ENCODE results near the gene KMT2E. TPM values are rescaled to one million over a fixed set of nuclear protein-coding genes. Genes with fewer than 3 reads are reported as not detected.
A peak's percentile ranks its signal among the peaks of the same experiment; 100 is the strongest.

Gene KMT2E
- total RNA-seq, 1 experiment from 2014 or later, result 68.1 TPM

GRCh38 chr7:105044449-105045070 lies 30.6 kb downstream of the KMT2E start:
- H3F3A ChIP-seq (ENCODE audit: insufficient read depth, low read depth), result peaks cover 3% of the 10 kb centered on the region
- H3K36me3 ChIP-seq (ENCODE audit: low read depth), result peaks cover 29% of the 10 kb centered on the region

GRCh38 chr7:105046414-105046813 lies 32.4 kb downstream of the KMT2E start:
- peaks cover 13% of the 10 kb centered on the region for H3K4me1 ChIP-seq (replicated peaks; ENCODE audit: insufficient read depth)
- DNase-seq, result peak in 1 of 2 experiments; percentile 78
- no TSS peak for BruUV-seq (replicated peaks)
- TF ChIP-seq EZH2 (IDR thresholded peaks at IDR 0.05; ENCODE audit: low read depth) (no peak), CTCF (conservative IDR thresholded peaks at IDR 0.05) (no peak)
- H3K36me3 ChIP-seq (ENCODE audit: low read depth), result peaks cover 29% of the 10 kb centered on the region
- CTCF ChIA-PET, result no interaction called here
- H3K27ac ChIP-seq, result peak overlapping the region; percentile 31
- H3K4me2 ChIP-seq, result peak overlapping the region; percentile 34
- POLR2A ChIA-PET (ENCODE audit: unreplicated experiment), result no interaction called here
- peaks cover 39% of the 10 kb centered on the region for H3K79me2 ChIP-seq (ENCODE audit: low read depth)
- H4K20me1 ChIP-seq (ENCODE audit: insufficient read depth), result peaks cover 24% of the 10 kb centered on the region
- H3F3A ChIP-seq (ENCODE audit: insufficient read depth, low read depth), result peaks cover 3% of the 10 kb centered on the region
- no peak overlapping the region for H3K4me3 ChIP-seq
- intact Hi-C loops (cut with micrococcal nuclease; ENCODE audit: unreplicated experiment), result loop anchor here (1.0 to 5.0 kb wide), 3 partner anchors 34 to 124 kb away; partner anchors contain the start of gene KMT2E
- H2AFZ ChIP-seq, result no peak overlapping the region
- no peaks in the 10 kb centered on the region for H3K9me2 ChIP-seq (ENCODE audit: insufficient read depth)
- no peaks in the 10 kb centered on the region for H3K9me3 ChIP-seq (ENCODE audit: insufficient read depth, low read depth)
- no peaks in the 10 kb centered on the region for H3K27me3 ChIP-seq (ENCODE audit: insufficient read depth, low read depth)

More at GRCh38 chr7:105044449-105045070, 30.6 kb downstream of the KMT2E start:
- POLR2A ChIA-PET (ENCODE audit: unreplicated experiment), result no interaction called here
- Histone ChIP-seq H3K9me3 (ENCODE audit: insufficient read depth, low read depth) (no peaks in the 10 kb centered on the region), H2AFZ (no peak overlapping the region), H3K9me2 (ENCODE audit: insufficient read depth) (no peaks in the 10 kb centered on the region), H3K4me1 (replicated peaks; ENCODE audit: insufficient read depth) (peaks cover 13% of the 10 kb centered on the region), H3K27me3 (ENCODE audit: insufficient read depth, low read depth) (no peaks in the 10 kb centered on the region), H3K27ac (no peak overlapping the region), H3K4me2 (no peak overlapping the region), H3K4me3 (no peak overlapping the region), H3K79me2 (ENCODE audit: low read depth) (peaks cover 46% of the 10 kb centered on the region), H4K20me1 (ENCODE audit: insufficient read depth) (peaks cover 35% of the 10 kb centered on the region)
- intact Hi-C loops (cut with micrococcal nuclease; ENCODE audit: unreplicated experiment), result loop anchor here (5.0 kb wide), 1 partner anchor 32 kb away; the partner anchor contains the start of gene KMT2E
- DNase-seq, result peak in 1 of 2 experiments; percentile 12
- BruUV-seq (replicated peaks), result no TSS peak
- no peak for TF ChIP-seq CTCF (conservative IDR thresholded peaks at IDR 0.05)
- no peak for TF ChIP-seq EZH2 (IDR thresholded peaks at IDR 0.05; ENCODE audit: low read depth)
- CTCF ChIA-PET, result no interaction called here

GRCh38 chr7:105047932-105048331 lies 33.9 kb downstream of the KMT2E start:
- Histone ChIP-seq H3K27me3 (ENCODE audit: insufficient read depth, low read depth) (no peaks in the 10 kb centered on the region), H3K9me3 (ENCODE audit: insufficient read depth, low read depth) (no peaks in the 10 kb centered on the region), H3F3A (ENCODE audit: insufficient read depth, low read depth) (peaks cover 3% of the 10 kb centered on the region), H3K27ac (no peak overlapping the region), H3K79me2 (ENCODE audit: low read depth) (peaks cover 38% of the 10 kb centered on the region), H4K20me1 (ENCODE audit: insufficient read depth) (peaks cover 17% of the 10 kb centered on the region), H3K36me3 (ENCODE audit: low read depth) (peaks cover 24% of the 10 kb centered on the region), H2AFZ (no peak overlapping the region), H3K4me2 (no peak overlapping the region), H3K4me1 (replicated peaks; ENCODE audit: insufficient read depth) (peaks cover 13% of the 10 kb centered on the region), H3K4me3 (no peak overlapping the region), H3K9me2 (ENCODE audit: insufficient read depth) (no peaks in the 10 kb centered on the region)
- intact Hi-C loops (cut with micrococcal nuclease; ENCODE audit: unreplicated experiment), result loop anchor here (2.0 to 5.0 kb wide), 2 partner anchors 36 to 125 kb away; partner anchors contain the start of gene KMT2E
- BruUV-seq (replicated peaks), result no TSS peak
- TF ChIP-seq CTCF (conservative IDR thresholded peaks at IDR 0.05), result no peak
- no peak for TF ChIP-seq EZH2 (IDR thresholded peaks at IDR 0.05; ENCODE audit: low read depth)
- no peak for DNase-seq
- POLR2A ChIA-PET (ENCODE audit: unreplicated experiment), result no interaction called here
- CTCF ChIA-PET, result no interaction called here

All from PC-9 (cell line).